ENCODE measurements around the gene LMO1.

Gene LMO1

DNA sequence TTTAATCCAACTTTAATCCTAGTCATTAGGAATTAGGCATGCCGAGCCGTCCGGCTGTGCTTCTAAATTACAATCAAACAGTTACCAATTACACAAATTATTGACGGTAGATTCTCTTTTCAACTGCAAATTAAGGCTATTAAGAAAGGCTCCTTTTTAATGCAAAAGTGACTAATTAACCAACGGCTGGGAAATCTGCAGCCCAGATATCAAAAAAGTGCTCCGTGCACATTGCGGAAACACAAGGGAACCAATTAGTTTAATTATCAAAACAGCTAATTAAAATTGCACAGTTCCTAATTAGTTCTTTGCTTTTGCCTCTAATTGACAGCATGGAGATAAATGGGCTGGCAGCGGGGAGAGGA, 19.4 kb upstream of the LMO1 start:
- no peak for TF ChIP-seq CTCF (conservative IDR thresholded peaks at IDR 0.05; ENCODE audit: low read depth, low read length)
- peak overlapping the region; percentile 28 for H3K4me3 ChIP-seq (ENCODE audit: low read length)

GRCh38 chr11:8282631-8283030, 19.0 kb upstream of the LMO1 start:
- TF ChIP-seq CTCF (conservative IDR thresholded peaks at IDR 0.05; ENCODE audit: low read depth, low read length) = no peak
- DNase-seq (ENCODE audit: low read depth) = no peak
- H3K4me3 ChIP-seq (ENCODE audit: low read length) = no peak overlapping the region

More for the DNA sequence above, 19.4 kb upstream of the LMO1 start:
- no peak for DNase-seq (ENCODE audit: low read depth)

GRCh38 chr11:8281266-8281665, 17.6 kb upstream of the LMO1 start:
- no peak for TF ChIP-seq CTCF (conservative IDR thresholded peaks at IDR 0.05; ENCODE audit: low read depth, low read length)
- DNase-seq (ENCODE audit: low read depth) = no peak
- H3K4me3 ChIP-seq (ENCODE audit: low read length) = no peak overlapping the region

- TF ChIP-seq CTCF (conservative IDR thresholded peaks at IDR 0.05; ENCODE audit: low read depth, low read length) = no peak
- DNase-seq (ENCODE audit: low read depth) = no peak
- no peak overlapping the region for H3K4me3 ChIP-seq (ENCODE audit: low read length)
Observed at GRCh38 chr11:8277691-8278090, 14.0 kb upstream of the LMO1 start.

GRCh38 chr11:8276528-8276927, 12.8 kb upstream of the LMO1 start:
- no peak overlapping the region for H3K4me3 ChIP-seq (ENCODE audit: low read length)
- TF ChIP-seq CTCF (conservative IDR thresholded peaks at IDR 0.05; ENCODE audit: low read depth, low read length) = no peak
- DNase-seq (ENCODE audit: low read depth) = no peak

- no peak for DNase-seq (ENCODE audit: low read depth)
- no peak overlapping the region for H3K4me3 ChIP-seq (ENCODE audit: low read length)
- TF ChIP-seq CTCF (conservative IDR thresholded peaks at IDR 0.05; ENCODE audit: low read depth, low read length) = no peak
Observed at GRCh38 chr11:8273287-8273686, 9.6 kb upstream of the LMO1 start.

DNA sequence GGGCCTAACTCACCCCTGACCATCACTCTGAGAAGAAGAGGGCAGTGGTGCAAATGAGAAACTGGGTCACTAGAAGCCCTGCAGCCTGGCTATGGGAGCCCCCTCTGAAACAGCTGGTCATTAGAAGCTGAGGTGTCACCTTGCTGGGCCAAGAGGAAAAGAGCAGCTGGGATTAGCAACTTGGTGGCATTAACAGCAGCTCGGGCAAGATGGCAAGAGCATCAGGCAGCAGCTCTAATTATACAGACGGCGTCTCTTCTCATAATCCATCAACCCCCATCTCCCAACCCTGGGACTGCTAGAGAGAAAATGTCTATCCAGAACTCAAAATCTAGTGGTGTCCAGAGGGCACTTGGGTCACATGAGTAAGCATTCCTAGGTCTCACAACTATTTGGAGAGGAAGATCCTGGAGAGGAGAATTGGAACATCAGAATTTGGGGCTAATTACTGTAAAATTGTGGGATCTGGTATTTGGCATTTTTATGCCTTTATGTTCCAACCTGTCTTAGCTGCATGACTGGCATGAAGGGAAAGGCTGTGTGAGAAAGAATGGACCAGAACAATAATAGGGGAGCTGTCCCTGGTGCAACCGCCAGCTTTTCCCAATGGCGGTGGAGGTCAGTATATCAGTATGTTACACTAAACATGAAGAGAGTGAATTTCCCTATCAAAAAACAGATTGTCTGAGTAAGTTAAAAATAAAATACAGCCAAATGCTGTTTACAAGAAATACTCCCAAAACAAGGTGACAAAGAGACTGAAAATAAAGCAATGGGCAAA, 7.6 kb upstream of the LMO1 start:
- DNase-seq (ENCODE audit: low read depth) = no peak
- no peak for TF ChIP-seq CTCF (conservative IDR thresholded peaks at IDR 0.05; ENCODE audit: low read depth, low read length)
- no peak overlapping the region for H3K4me3 ChIP-seq (ENCODE audit: low read length)
